ENCODE data around the gene TRIM5.

The TRIM5 gene

DNA sequence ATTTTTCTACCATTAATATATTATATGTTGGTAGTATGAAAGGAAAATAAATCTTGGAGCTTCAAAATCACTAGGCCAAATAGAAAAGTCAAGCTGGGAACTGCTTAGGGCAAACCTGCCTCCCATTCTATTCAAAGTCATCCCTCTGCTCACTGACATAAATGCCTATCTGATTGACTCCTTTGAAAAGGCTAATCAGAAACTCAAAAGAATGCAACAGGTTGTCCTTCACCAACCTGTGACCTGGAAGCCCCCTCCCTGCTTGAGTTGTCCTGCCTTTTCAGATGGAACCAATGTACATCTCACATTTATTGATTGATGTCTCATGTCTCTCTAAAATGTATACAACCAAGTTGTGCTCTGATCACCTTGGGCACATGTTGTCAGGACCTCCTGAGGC, 63.3 kb downstream of the TRIM5 start:
- DNase-seq, result no peak

DNA sequence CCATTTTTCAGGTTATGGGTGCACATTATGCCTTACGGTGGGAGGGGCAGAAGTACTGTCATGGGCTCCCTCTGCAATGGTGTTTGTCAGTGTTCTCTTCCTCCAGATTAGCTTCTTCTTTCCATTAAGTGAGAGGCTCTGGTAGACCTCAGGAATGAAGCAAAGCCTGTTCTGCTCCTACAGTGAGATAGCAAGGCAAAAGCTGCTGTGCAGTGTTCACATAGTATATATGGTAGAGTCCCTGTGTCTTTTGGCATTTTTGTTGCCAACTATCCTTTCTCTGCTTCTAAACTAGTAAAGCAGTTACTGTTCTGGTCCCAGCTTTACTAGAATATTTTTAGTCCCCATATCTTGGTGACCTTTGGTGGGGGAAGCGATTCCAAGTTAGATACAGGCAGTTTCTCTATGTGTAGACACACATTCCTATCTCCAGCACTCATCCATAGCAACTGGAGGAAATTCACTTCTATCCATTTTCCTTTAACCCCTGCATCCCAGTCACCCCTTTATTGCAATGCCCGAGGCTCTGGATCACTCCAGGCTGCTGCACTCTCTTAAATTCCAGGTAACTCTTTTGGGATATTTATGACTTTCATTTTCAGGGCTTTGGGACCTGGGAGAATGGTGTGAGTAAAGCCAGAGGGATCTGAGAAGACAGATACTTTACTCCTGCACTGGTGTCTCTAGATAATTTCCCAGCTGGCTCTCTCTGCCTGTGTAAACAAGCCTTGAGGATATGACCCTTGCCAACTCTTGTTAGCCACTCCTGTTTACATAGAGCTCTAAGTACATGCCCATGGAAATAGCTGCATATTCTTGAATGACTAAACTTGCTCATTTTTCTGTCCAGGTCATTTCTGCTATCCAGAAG, 64.0 kb downstream of the TRIM5 start:
- peak; percentile 91 for DNase-seq

DNA sequence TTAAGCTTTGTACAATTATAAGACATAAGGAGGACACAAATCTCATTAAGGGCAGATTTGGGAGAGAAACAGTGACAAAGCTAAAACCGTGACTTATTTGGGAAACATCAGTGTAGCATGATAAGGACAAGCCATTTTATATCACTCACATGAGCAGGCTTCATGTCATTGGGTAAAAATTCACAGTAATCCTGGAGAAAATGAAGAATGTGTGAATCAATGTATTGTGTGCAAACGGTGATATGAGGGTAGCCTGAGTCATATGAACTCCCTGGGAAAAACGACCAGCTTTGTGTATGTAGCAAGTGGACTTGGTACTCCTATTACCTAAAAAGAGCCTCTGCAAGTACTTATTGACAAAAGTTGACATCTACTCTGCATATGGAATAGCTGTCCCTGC, 66.1 kb downstream of the TRIM5 start:
- DNase-seq, result peak; percentile 96

All from HCEC 1CT (cell line).